Fibroblast of villous mesenchyme (primary cell): ENCODE data around the gene ZNF800. TPM values are rescaled to one million over a fixed set of nuclear protein-coding genes. Genes with fewer than 3 reads are reported as not detected.
A peak's percentile ranks its signal among the peaks of the same experiment; 100 is the strongest.

Source experiments
- DNase-seq: peaks from one replicate; pipeline ENCODE4 v3.0.0-alpha.2; 2010; ENCODE audit warnings: low read depth
- H3K4me3 ChIP-seq: 2 replicates; pipeline ENCODE4 v1.5.1; 2011; ENCODE audit warnings: low read depth, mild to moderate bottlenecking, low read length
- total RNA-seq: library from RNA; depleted of rRNA; stranded (reverse); fragments of >200 nt; gene quantifications from 2 replicates; pipeline ENCODE4 v1.2.3, GENCODE V29; 2012
- TF ChIP-seq, protein P1 (sequence below): IDR thresholded peaks from 2 replicates; pipeline ENCODE4 v1.5.1; 2012; ENCODE audit warnings: low read depth, mild to moderate bottlenecking, low read length; ENCODE audit not compliant: insufficient read depth

ZNF800 gene
- total RNA-seq, 1 donor, result 24.6 TPM

GRCh38 chr7:127390186-127390816, 2.2 kb downstream of the ZNF800 start:
- H3K4me3 ChIP-seq, result no peak overlapping the region
- DNase-seq, result no peak
- TF ChIP-seq, protein P1, sequence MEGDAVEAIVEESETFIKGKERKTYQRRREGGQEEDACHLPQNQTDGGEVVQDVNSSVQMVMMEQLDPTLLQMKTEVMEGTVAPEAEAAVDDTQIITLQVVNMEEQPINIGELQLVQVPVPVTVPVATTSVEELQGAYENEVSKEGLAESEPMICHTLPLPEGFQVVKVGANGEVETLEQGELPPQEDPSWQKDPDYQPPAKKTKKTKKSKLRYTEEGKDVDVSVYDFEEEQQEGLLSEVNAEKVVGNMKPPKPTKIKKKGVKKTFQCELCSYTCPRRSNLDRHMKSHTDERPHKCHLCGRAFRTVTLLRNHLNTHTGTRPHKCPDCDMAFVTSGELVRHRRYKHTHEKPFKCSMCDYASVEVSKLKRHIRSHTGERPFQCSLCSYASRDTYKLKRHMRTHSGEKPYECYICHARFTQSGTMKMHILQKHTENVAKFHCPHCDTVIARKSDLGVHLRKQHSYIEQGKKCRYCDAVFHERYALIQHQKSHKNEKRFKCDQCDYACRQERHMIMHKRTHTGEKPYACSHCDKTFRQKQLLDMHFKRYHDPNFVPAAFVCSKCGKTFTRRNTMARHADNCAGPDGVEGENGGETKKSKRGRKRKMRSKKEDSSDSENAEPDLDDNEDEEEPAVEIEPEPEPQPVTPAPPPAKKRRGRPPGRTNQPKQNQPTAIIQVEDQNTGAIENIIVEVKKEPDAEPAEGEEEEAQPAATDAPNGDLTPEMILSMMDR, result no peak

- TF ChIP-seq, protein P1, result no peak
- no peak for DNase-seq
Observed at GRCh38 chr7:127389321-127389720, 3.2 kb downstream of the ZNF800 start.

DNA sequence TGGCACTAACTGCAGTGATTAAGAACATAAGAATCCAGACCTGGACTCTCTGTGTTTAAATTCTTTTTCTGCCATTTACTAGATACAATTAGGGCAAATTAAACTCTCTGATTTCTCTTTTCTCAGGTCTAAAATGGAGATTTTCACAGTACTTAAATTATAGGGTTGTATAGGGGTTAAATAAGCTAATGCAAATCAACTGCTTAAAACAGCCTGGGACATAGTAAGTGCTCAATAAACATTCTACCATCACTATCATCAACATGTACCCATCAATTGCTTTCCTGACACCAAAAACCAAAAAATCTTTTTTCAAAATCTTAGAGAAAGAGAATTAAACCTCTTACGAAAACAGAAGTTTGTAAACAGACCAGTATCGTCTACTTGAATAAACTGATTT, 4.5 kb downstream of the ZNF800 start:
- H3K4me3 ChIP-seq, result no peak overlapping the region
- DNase-seq, result no peak
- TF ChIP-seq, protein P1, result no peak

More at GRCh38 chr7:127389321-127389720, 3.2 kb downstream of the ZNF800 start:
- H3K4me3 ChIP-seq, result no peak overlapping the region

- DNase-seq, result peak; percentile 33
- no peak overlapping the region for H3K4me3 ChIP-seq
- TF ChIP-seq, protein P1, result no peak
Observed at GRCh38 chr7:127383123-127383835, 9.2 kb downstream of the ZNF800 start.

- TF ChIP-seq, protein P1, result no peak
- DNase-seq, result no peak
- no peak overlapping the region for H3K4me3 ChIP-seq
Observed at GRCh38 chr7:127382301-127383085, 10.0 kb downstream of the ZNF800 start.

DNA sequence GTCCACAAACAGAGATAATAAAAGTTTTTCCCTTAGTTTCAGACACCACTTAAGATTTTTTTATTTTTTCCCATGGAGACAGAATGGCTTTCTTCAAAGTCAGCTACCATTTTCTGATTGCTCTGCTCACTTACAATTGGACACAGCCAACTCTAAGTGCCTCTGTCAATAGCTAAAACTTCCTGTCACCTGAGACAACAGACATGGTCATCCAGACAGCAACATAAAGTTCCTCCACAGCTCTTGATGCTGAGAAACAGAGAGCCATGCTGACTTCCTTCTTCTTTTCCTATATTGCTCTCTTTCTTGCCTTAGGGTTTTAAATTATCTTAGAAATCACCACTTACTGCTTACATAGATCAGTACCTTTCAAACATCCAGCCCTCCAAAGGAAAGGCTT, 12.0 kb downstream of the ZNF800 start:
- TF ChIP-seq, protein P1, result no peak
- H3K4me3 ChIP-seq, result no peak overlapping the region
- DNase-seq, result no peak
